ENCODE results near the gene NCKAP1.

The NCKAP1 gene

DNA sequence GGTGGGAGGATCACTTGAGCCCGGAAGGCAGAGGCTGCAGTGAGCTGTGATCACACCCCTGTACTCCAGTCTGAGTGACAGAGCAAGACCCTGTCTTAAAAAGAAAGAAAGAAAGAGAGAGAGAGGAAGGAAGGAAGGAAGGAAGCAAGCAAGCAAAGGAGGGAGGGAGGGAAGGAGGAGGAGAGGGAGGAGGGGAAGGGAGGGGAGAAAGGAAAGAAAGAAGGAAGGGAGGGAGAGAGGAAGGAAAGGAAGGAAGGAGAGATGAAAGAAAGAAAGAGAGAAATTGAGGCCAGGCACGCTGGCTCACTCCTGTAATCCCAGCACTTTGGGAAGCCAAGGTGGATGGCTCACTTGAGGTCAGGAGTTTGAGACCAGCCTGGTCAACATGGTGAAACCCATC, 2.3 kb upstream of the NCKAP1 start:
- no peaks in the 10 kb centered on the region for H3K36me3 ChIP-seq (ENCODE audit: insufficient read depth, low read length)
- no peak overlapping the region for H3K27ac ChIP-seq
- H3K9me3 ChIP-seq (ENCODE audit: low read depth, low read length): no peaks in the 10 kb centered on the region
- no peak overlapping the region for H3K4me3 ChIP-seq
- TF ChIP-seq FOXP2 (optimal IDR thresholded peaks at IDR 0.05; ENCODE audit: control extremely low read depth, extremely low read length, insufficient read depth) (no peak), EZH2 (IDR thresholded peaks at IDR 0.05) (no peak), POLR2AphosphoS5 (IDR thresholded peaks at IDR 0.05; ENCODE audit: borderline replicate concordance, low read depth, low read length) (no peak)
- no peak overlapping the region for H3K9ac ChIP-seq (ENCODE audit: insufficient read length)
- DNase-seq (ENCODE audit: low read depth, low spot score): no peak

DNA sequence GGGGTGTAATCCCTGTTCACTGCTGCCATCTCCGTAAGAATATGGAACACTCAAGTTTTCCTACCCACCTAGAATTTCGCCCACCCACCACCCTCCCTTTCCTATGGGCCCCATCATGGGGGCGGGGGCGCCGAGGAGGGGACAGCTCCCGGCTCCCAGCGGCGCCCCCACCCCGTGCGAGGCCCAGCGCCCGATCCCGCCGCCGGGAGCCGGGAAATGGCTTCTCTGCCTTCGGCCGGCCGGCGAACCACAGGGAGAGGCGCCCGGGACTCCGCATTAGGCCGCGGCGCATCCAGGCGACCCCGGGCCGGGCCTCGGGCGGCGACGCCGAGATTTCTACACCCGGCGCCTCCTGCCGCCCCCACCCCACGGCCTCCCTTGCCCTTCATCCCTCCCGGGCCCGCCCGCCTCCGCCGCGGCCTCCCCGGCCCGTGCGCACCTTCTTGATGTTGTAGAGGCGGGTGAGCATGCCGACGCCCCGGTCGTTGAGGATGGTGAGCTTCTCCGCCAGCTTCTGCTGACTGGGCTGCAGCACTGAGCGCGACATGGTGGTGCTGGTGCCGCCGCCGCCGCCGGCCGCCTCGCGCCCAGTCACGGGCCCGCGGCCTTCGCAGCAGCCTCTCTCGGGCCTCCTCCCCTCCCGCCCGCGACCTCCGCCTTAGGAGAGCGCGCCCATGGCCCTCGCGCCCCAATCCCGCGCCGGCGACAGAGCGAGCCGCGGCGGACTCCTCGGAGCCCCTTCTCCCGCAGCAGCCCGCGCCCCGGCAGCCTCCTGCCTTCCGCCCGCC, 510 bp downstream of the NCKAP1 start:
- Histone ChIP-seq H3K4me3 (peak overlapping the region; percentile 79), H3K36me3 (ENCODE audit: insufficient read depth, low read length) (no peaks in the 10 kb centered on the region; the same call in 1 of the 2 replicates), H3K9ac (ENCODE audit: insufficient read length) (peak overlapping the region; percentile 76), H3K27ac (peak overlapping the region; percentile 88), H3K9me3 (ENCODE audit: low read depth, low read length) (no peaks in the 10 kb centered on the region)
- no peak; the same call in 1 of the 2 replicates for TF ChIP-seq POLR2AphosphoS5 (IDR thresholded peaks at IDR 0.05; ENCODE audit: borderline replicate concordance, low read depth, low read length)
- TF ChIP-seq EZH2 (IDR thresholded peaks at IDR 0.05): no peak
- TF ChIP-seq FOXP2 (optimal IDR thresholded peaks at IDR 0.05; ENCODE audit: control extremely low read depth, extremely low read length, insufficient read depth): no peak
- no peak for DNase-seq (ENCODE audit: low read depth, low spot score)

DNA sequence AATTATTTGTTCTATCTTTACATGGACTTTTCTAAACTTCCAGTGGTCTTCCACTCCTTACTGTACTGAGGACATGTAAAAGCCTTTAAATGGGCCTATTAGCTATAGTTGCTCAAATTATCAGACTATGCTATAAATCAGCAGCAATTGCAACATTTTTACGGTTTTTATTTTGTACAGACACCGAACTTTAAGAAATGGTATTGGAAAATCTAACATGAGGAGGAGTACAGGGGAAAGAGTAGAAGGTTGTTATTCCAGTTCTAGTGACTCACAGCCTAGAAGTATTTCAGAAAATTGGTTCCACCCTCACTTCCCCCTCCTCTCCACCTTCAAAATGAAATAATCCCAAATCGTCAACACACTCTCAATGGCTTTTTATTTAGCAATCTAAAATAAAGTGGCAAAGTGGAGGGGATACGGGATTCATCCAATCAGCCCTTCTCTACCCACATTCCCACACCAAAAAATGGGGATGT, 1.1 kb downstream of the NCKAP1 start:
- no peak for DNase-seq (ENCODE audit: low read depth, low spot score)
- H3K9me3 ChIP-seq (ENCODE audit: low read depth, low read length): no peaks in the 10 kb centered on the region
- H3K27ac ChIP-seq: peak overlapping the region; percentile 88
- no peak for TF ChIP-seq POLR2AphosphoS5 (IDR thresholded peaks at IDR 0.05; ENCODE audit: borderline replicate concordance, low read depth, low read length)
- TF ChIP-seq EZH2 (IDR thresholded peaks at IDR 0.05): no peak
- no peak for TF ChIP-seq FOXP2 (optimal IDR thresholded peaks at IDR 0.05; ENCODE audit: control extremely low read depth, extremely low read length, insufficient read depth)
- no peaks in the 10 kb centered on the region; the same call in 1 of the 2 replicates for H3K36me3 ChIP-seq (ENCODE audit: insufficient read depth, low read length)
- peak overlapping the region; percentile 79 for H3K4me3 ChIP-seq
- H3K9ac ChIP-seq (ENCODE audit: insufficient read length): peak overlapping the region; percentile 76

DNA sequence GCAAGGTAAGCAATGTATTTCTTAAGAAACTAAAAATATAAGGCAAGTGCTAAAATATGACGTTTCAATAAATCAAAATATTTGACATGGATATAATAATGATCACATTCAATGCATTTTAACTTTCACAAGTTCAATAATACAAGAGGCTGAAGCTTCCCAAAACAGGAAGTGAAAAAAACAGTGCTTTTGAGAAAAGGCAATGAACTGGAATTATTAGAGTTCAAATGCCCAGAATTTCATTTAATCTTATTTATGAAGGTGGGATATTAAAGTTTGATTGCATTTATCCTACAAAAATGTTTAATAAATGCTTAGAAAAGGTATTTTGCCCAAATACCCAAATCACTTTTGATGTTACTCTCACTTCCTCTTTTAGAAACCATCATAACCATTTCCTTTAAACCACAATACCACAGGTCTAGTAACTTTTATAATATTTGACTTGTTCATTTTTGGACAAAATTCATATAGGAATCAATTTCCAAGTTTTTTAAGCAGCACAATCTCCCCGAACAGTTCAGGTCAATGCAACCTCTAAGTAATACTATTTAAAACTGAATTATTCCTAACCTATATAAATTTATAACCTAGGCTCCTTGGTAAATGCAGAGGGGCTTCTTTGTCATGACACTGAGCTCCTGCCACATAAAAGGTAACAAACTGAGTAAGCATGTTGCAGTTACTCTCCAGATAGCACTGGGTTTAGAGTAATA, 2.1 kb downstream of the NCKAP1 start:
- TF ChIP-seq FOXP2 (optimal IDR thresholded peaks at IDR 0.05; ENCODE audit: control extremely low read depth, extremely low read length, insufficient read depth) (no peak), POLR2AphosphoS5 (IDR thresholded peaks at IDR 0.05; ENCODE audit: borderline replicate concordance, low read depth, low read length) (no peak), EZH2 (IDR thresholded peaks at IDR 0.05) (no peak)
- Histone ChIP-seq H3K9ac (ENCODE audit: insufficient read length) (peak overlapping the region; percentile 76), H3K9me3 (ENCODE audit: low read depth, low read length) (no peaks in the 10 kb centered on the region), H3K4me3 (peak overlapping the region; percentile 79), H3K36me3 (ENCODE audit: insufficient read depth, low read length) (no peaks in the 10 kb centered on the region; the same call in 1 of the 2 replicates), H3K27ac (peak overlapping the region; percentile 88)
- no peak for DNase-seq (ENCODE audit: low read depth, low spot score)

DNA sequence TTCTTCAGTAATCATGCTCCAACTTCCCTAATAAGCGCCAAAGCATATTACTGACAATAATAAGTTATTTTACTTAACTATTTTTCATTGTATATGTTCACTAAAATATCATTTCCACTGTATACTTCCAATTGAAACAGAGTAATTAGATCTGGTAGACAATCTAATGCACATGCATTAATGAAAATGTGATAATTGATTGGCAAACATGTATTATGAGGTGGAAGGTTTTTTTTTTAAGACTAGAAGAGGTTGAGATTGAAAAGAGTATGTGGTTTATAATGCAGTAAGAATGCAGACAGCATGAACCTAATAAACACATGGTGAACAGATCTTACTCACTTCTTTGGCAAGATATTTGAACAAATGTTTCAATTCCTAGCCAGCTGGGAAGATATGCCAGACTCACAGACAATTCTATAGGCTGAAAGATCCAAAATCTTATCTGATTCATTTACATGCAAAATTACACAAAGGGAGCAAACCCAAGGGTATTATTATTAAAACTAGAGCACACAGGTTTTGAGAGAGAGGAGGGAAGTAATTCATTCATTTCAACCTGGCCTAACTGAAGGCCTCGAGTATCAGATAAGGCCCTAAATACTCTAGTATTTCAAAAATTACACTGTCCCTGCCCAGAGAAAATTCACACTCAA, 2.8 kb downstream of the NCKAP1 start:
- H3K4me3 ChIP-seq: peak overlapping the region; percentile 79
- TF ChIP-seq EZH2 (IDR thresholded peaks at IDR 0.05): no peak
- no peaks in the 10 kb centered on the region; the same call in 1 of the 2 replicates for H3K36me3 ChIP-seq (ENCODE audit: insufficient read depth, low read length)
- no peak for DNase-seq (ENCODE audit: low read depth, low spot score)
- peak overlapping the region; percentile 88 for H3K27ac ChIP-seq
- peak overlapping the region; percentile 76 for H3K9ac ChIP-seq (ENCODE audit: insufficient read length)
- H3K9me3 ChIP-seq (ENCODE audit: low read depth, low read length): no peaks in the 10 kb centered on the region

DNA sequence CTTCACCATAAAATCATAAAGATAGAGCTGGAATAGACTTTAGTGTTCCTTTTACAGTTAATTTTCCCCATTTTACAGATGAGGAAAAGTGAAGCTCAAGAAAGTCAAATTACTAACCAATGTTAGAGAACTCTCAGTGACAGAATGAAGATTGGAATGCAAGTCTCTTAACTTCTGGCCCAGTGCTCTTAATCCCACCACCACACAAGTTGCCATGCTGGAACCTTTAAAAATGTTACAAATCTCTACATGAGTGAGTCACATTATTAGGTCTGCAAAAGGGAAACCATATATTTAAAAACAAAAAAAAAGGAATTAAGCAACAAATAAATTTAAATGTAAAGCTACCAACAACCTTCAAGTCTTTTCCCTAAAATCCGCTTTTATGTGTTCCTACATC, 3.5 kb downstream of the NCKAP1 start:
- H3K27ac ChIP-seq: peak overlapping the region; percentile 88
- H3K9ac ChIP-seq (ENCODE audit: insufficient read length): peak overlapping the region; percentile 76
- no peak for DNase-seq (ENCODE audit: low read depth, low spot score)
- TF ChIP-seq FOXP2 (optimal IDR thresholded peaks at IDR 0.05; ENCODE audit: control extremely low read depth, extremely low read length, insufficient read depth): no peak
- no peak for TF ChIP-seq EZH2 (IDR thresholded peaks at IDR 0.05)
- no peak for TF ChIP-seq POLR2AphosphoS5 (IDR thresholded peaks at IDR 0.05; ENCODE audit: borderline replicate concordance, low read depth, low read length)
- peak overlapping the region; percentile 79 for H3K4me3 ChIP-seq
- H3K36me3 ChIP-seq (ENCODE audit: insufficient read depth, low read length): no peaks in the 10 kb centered on the region; the same call in 1 of the 2 replicates
- no peaks in the 10 kb centered on the region for H3K9me3 ChIP-seq (ENCODE audit: low read depth, low read length)

DNA sequence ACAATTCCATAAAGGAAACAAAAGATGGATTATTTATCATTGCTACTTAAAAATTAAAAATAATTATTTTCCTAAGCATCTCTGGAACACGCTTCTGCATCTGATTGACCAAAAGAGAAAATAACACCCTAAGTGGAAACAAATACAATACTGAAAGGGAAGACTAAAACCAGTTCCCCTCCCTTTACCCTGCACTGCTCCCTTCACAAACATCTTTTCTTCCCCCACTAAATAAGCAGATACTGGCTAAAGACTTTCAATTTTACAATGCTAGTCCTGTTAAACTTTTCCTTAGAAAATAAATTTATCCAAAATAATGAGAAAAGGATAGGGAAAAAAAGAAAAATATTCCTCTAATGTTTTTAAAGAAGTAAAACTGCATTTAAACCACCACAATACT, 4.3 kb downstream of the NCKAP1 start:
- no peak for TF ChIP-seq POLR2AphosphoS5 (IDR thresholded peaks at IDR 0.05; ENCODE audit: borderline replicate concordance, low read depth, low read length)
- TF ChIP-seq EZH2 (IDR thresholded peaks at IDR 0.05): no peak
- no peak for TF ChIP-seq FOXP2 (optimal IDR thresholded peaks at IDR 0.05; ENCODE audit: control extremely low read depth, extremely low read length, insufficient read depth)
- H3K4me3 ChIP-seq: peak overlapping the region; percentile 79
- DNase-seq (ENCODE audit: low read depth, low spot score): no peak
- peak overlapping the region; percentile 88 for H3K27ac ChIP-seq
- no peaks in the 10 kb centered on the region for H3K9me3 ChIP-seq (ENCODE audit: low read depth, low read length)
- H3K9ac ChIP-seq (ENCODE audit: insufficient read length): peak overlapping the region; percentile 49
- no peaks in the 10 kb centered on the region; the same call in 1 of the 2 replicates for H3K36me3 ChIP-seq (ENCODE audit: insufficient read depth, low read length)
